T-helper 2 cell treated with Interferon-gamma antibody and Interleukin-4, amounts not matched to agents 100 ng/mL and 5 ng/mL, for 36 hours (primary cell): Measurements from ENCODE around the gene TAF6L. TPM values are rescaled to one million over a fixed set of nuclear protein-coding genes. Genes with fewer than 3 reads are reported as not detected.

Experiments
- total RNA-seq: library from RNA; stranded (reverse); gene quantifications from 2 replicates; pipeline ENCODE4 v1.2.3, GENCODE V29; 2022

Gene TAF6L
- total RNA-seq, 1 donor from 2014 or later: 21.9 TPM

Other genes with a start within 250 kb of the TAF6L start
- 288 and 291 TPM in 2 replicates for gene AHNAK, start 224.6 kb upstream of the TAF6L start, total RNA-seq
- 1,326 and 1,342 TPM in 2 replicates for gene EEF1G, start 197.5 kb upstream of the TAF6L start, total RNA-seq
- gene TUT1, start 179.9 kb upstream of the TAF6L start, total RNA-seq: 26.4 and 30.9 TPM in 2 replicates
- 257 and 262 TPM in 2 replicates for gene MTA2, start 169.5 kb upstream of the TAF6L start, total RNA-seq
- gene EML3, start 158.6 kb upstream of the TAF6L start, total RNA-seq: 126 and 133 TPM in 2 replicates
- gene ROM1, start 158.1 kb upstream of the TAF6L start, total RNA-seq: 0.95 and 1.0 TPM in 2 replicates
- 65.4 and 69.3 TPM in 2 replicates for gene B3GAT3, start 149.4 kb upstream of the TAF6L start, total RNA-seq
- gene GANAB, start 124.8 kb upstream of the TAF6L start, total RNA-seq: 275 and 283 TPM in 2 replicates
- gene INTS5, start 118.1 kb upstream of the TAF6L start, total RNA-seq: 31.0 and 31.8 TPM in 2 replicates
- 99.6 and 105 TPM in 2 replicates for gene C11orf98, start 106.2 kb upstream of the TAF6L start, total RNA-seq
- gene CSKMT, start 106.1 kb upstream of the TAF6L start, total RNA-seq: 21.3 and 24.7 TPM in 2 replicates
- gene UQCC3, start 99.7 kb upstream of the TAF6L start, total RNA-seq: 8.7 and 9.2 TPM in 2 replicates
- gene LBHD1, start 99.1 kb upstream of the TAF6L start, total RNA-seq: 18.9 and 20.7 TPM in 2 replicates
- gene UBXN1, start 92.3 kb upstream of the TAF6L start, total RNA-seq: 113 and 119 TPM in 2 replicates
- 0.25 and 0.32 TPM in 2 replicates for gene LRRN4CL, start 81.9 kb upstream of the TAF6L start, total RNA-seq
- 26.5 and 28.4 TPM in 2 replicates for gene BSCL2, start 64.0 kb upstream of the TAF6L start, total RNA-seq
- gene GNG3, start 63.7 kb upstream of the TAF6L start, total RNA-seq: 0.30 TPM in 1 of 2 replicates, not detected in the other
- 69.9 and 72.6 TPM in 2 replicates for gene HNRNPUL2, start 43.9 kb upstream of the TAF6L start, total RNA-seq
- 37.0 and 39.9 TPM in 2 replicates for gene TTC9C, start 42.9 kb upstream of the TAF6L start, total RNA-seq
- gene ZBTB3, start 17.2 kb upstream of the TAF6L start, total RNA-seq: 12.9 and 13.9 TPM in 2 replicates
- gene POLR2G, start 9.8 kb upstream of the TAF6L start, total RNA-seq: 101 and 104 TPM in 2 replicates
- 37.1 and 37.2 TPM in 2 replicates for gene TMEM179B, start 16.0 kb downstream of the TAF6L start, total RNA-seq
- 19.6 and 19.8 TPM in 2 replicates for gene TMEM223, start 20.6 kb downstream of the TAF6L start, total RNA-seq
- gene NXF1, start 34.0 kb downstream of the TAF6L start, total RNA-seq: 86.2 and 91.7 TPM in 2 replicates
- gene STX5, start 60.7 kb downstream of the TAF6L start, total RNA-seq: 39.4 and 39.8 TPM in 2 replicates
- gene TEX54, start 61.4 kb downstream of the TAF6L start, total RNA-seq: 0.77 TPM in 1 of 2 replicates, not detected in the other
- gene WDR74, start 68.2 kb downstream of the TAF6L start, total RNA-seq: 77.5 and 81.6 TPM in 2 replicates
- 163 TPM in 2 replicates for gene SLC3A2, start 109.5 kb downstream of the TAF6L start, total RNA-seq
- gene CHRM1, start 150.0 kb downstream of the TAF6L start, total RNA-seq: not detected in 2 replicates
- not detected in 2 replicates for gene SLC22A6, start 213.6 kb downstream of the TAF6L start, total RNA-seq
- gene SLC22A8, start 244.4 kb downstream of the TAF6L start, total RNA-seq: not detected in 2 replicates